Pulmonary artery endothelial cell (primary cell): ENCODE measurements around the gene MARCHF11. TPM values are rescaled to one million over a fixed set of nuclear protein-coding genes. Genes with fewer than 3 reads are reported as not detected.

Experiments used
- DNase-seq: peaks from one replicate; pipeline ENCODE4 v3.0.0-alpha.2; 2011; ENCODE audit warnings: low read depth, low spot score
- total RNA-seq: library from RNA; depleted of rRNA; stranded (reverse); fragments of >200 nt; gene quantifications from 2 replicates; pipeline ENCODE4 v1.2.3, GENCODE V29; 2014

MARCHF11 gene
- total RNA-seq, 1 donor from 2014 or later: not detected

DNA sequence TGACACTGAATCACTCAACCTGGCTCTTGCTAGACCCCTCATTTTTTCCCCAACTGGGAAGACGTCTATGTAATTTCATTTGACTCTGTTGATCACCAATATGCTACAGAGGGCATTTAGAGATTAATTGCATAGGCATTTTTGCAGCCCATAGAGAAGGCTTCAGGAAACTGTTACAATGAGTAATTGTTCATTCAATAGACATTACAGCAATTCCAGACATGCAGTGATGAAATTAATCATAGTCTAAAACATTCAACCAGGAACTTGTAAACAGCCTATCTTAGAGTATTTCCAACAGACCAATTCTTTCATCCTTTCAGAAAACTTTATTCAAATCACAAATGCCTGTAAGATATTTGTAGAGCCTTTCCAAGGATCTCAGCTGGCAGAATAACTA lies 122.3 kb downstream of the MARCHF11 start:
- DNase-seq: no peak

DNA sequence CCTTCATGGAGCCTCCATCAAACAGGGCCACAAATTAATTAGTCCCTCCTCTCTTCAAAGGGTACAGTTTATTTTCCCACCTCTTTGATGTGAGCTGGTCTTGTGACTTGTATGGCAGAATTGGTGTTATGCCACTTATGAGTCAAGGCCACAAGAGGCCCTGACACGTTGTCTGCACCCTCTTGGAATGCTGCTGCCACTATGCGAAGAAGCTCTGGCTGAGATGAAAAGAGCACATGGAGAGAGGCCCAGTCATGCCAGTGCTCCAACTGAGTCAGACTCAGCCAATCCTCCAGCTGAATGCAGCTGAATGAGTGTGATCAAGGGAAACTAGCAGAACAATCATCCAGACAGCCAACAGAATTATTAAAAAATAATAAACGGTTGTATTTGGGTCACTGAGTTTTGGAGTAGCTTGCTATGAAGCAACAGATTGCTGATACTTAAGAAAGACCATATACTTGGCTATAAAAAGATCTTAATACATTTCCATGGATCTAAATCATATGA lies 128.3 kb downstream of the MARCHF11 start:
- no peak for DNase-seq

DNA sequence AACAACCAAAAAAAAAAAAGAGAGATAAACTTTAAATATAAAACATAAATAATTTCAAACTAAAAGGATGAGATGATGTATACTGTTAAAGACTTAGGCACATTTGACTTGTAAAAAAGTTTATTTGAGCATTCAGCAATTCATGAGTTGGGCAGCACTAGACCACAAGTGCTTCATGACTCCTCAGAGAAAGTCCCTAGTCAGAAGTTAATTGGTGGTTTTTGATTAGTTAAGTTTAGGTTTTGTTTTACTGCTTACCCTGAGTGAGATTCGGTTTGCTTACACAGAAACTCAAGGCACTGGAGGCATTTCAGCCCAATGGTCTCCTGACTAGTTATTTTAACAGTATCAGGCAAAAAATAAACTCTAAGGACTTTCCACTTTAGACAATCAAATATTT lies 129.2 kb downstream of the MARCHF11 start:
- no peak for DNase-seq

DNA sequence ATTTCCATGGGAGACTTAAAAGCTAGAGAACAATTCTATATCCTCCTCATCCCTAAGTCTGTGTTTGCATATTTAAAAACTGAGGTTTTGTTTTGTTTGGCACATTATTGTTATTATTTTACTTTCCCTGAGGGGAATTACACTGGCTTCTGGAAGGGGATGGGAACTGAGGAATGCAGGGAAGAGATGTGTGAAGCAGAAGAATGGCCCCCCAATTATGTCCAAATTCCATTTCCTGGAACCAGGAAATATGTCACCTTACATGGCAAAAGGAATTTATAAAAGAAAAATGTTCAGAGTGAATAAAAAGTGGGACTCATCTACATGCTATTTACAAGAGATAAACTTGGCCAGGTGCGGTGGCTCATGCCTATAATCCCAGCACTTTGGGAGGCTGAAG lies 129.8 kb downstream of the MARCHF11 start:
- no peak for DNase-seq

DNA sequence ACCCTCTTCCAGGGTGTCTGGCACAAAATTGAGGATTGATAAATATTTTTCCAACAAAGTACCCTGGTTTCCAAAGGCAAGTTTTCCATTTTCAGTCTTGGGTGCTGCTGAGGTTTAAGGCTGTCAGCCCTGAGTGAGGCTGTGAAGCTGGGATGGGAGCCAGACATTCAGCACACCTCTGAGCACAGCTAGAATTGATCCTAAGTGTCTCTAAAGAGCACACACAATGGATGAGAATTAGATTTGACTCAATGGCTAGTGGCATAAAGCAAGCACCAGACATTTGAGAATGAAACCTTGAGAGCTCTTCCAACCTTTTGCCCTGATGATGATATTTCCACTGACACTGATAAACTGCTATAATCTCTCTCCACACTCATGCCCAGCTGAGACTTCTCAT lies 131.5 kb downstream of the MARCHF11 start:
- no peak for DNase-seq

DNA sequence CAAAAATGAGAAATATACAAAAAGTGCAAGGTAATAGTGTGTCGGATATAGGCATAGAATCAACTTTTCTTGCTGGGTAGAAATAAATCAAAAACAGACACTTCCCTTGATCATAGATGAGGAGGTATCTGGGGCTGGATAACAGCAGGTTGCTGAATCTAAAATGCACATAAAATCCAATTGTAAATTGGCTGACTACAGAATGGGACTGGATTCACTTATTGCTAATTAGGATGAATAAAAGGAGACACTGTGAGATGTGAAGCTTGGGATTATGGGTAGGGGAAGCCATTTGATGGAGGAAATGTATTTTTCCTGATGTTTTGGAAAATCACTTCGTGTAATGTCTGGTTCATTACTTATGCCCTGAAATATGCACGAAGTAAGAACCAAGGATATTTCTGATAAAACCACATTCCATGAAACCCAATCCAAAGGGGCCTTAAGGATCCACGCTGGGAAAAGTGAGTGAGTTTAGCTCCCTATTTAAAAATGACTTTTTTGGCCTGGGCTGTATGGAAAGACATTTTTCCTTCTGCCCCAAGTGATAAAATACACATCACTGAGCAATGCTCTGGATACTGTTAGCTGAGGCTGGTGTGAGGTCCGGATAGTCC lies 136.1 kb downstream of the MARCHF11 start:
- DNase-seq: no peak

DNA sequence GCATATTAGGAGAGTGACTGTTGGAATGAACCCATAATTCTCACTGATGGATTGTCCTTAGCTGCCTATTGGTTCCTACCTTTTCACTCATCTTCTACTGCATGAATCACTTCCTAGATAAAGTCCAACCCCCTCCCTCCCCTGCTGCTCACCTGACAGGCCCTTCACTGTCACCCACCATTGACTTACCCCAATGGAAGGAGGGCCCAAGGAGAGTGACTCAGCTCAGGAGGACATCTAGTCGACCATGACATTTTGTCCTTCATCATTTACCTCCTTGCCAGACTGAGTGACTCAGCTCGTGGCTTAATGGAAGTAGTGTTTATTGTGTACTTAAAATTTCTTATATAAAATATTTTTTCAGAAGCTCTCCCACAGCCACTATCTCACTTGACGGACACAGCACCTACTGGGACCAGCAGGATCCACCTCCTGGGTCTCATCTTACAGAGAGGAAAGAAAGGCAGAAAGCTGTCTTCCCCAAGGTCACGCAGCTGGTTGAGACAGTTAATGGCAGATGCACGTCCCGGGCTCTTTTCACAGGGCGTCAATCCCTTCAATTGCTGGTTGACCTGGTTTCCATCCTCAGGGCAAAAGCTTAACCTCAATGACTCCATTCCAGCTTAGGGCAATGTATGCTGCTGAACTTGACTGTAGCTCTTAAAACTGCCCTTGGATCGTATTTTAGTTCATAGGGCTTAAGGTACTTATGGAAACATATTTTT lies 142.3 kb downstream of the MARCHF11 start:
- DNase-seq: no peak

DNA sequence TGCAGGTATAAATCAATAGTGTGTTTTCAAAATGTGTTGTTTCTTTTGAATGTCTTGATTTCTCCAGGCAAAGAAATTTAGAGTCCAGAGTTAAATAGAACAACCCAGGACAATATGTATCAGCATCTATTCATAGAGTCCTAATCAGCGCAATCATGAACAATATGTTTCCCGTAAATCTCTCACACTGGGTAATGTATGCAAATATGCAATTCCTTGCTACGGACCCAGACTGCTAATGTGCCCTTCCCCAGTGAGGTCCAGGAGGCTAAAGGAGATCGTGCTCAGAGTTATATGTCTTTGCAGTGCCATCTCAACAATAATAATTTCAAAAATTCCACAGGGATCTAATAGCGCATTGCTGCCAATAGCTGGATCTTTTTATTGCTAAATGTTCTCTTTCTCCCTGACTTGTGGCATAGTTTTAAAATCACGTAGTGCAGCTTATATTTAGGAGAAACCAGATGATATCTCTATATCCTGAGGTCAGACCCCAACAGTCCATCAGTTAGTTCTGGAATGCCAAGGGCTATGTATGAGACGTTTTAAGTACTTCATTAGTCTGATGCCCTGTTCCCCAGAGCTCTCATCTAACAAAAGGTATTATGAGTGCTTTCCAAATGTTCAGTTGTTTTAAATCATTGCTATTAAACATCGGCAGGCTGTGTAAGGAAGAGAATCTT lies 145.1 kb downstream of the MARCHF11 start:
- DNase-seq: no peak

DNA sequence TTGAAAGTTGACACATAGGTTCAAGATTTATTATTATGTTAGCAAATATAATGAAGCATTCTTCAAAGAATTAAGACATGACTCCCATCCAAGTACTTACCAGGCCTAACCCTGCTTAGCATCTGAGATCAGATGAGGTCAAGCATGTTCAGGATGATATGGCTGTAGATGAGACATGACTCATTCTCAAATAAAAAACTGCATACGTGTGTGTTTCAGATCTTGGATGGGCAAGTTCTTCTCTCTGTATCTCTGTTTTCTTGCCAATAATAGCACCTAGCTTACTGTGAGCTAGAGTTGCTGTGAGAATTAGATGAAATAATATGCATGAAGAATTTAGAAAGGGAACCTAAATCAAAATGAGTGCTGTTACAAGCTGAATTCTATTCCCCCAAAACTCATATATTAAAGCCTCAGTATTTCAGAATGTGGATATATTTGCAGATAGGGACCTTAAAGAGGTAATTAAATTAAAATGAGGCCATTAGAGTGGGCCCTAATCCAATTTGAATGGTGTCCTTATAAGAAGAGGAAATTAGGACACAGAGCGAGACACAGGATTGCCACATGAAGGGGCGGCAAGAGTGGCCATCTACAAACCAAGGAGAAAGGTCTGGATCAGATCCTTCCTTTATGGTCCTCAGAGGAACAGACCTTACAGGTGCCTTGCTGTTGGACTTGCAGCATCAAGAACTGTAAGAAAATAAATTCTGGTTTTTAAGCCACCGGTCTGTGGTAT lies 146.2 kb downstream of the MARCHF11 start:
- DNase-seq: no peak

DNA sequence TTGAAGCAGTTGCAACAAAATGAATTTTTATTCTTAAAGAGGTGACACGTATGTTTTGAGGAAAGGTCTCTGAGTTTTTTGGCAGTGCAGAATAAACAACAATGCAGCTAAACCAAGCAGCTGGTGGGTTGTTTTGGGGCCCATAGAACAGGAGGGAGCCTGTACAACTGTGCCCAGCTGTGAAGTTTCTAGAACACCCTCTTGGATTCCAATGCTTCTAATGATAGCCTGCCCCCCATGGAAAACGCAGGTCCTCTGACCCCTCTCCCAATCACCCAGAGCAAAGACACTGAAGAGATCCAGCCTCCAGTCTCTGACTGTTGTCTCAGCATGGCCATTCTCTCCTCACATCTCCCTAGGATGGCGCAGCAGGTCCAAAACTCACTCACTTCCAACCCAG lies 150.9 kb downstream of the MARCHF11 start:
- no peak for DNase-seq

DNA sequence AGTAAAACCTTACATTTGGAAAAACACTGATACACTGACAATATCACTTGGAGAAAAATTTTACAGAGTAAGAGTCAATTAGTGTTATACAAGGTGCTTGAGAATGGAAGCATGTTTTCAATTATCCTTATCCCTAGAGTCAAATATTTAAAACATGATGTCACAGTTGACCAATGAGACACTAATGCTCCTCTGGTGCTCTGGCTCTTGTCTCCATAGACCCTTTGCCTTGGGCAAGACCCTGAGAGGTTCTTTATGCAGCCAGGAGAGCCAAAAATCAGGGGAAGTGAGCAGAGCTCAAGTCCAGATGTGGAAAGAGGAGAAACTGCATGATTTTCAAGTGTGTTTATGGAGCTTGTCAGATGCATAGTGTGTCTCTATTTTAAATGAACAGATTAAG lies 153.9 kb downstream of the MARCHF11 start:
- no peak for DNase-seq

DNA sequence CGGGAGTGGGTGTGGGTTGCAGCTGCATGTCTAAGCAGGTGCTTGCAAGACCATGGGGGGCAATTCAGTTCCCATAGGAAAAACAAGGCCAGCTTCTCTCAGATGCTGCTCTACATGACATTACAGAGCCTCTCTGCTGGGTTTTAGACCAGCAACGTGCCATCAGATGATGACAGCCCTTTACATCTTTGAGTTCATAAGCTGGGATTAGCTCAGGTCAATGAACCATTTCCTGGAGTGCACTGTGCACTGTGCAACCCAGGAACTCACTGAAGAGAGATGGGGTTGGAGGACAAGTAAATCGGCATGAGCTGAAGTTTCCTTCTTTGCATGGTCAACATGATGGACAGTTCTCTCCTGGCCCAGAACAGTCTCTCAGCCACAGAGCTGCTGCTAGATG lies 160.6 kb downstream of the MARCHF11 start:
- DNase-seq: no peak

DNA sequence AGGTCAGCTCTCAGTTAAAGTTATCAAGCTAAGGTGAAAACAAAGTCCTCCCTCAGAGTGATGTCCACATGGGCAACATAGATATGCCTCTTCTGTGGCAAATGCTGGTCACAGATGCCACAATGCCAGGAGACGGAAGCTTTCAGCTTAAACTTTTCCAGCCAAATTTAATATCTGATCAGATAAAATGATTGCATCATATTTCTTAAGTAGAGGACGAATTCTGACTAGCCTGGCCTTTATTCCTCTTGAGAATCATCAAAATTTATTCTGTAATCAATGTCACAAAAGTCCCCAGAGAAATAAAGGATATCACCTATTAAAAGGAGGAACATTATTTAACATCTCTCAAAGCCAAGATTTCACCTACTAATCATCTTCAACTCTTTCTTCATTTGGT lies 161.9 kb downstream of the MARCHF11 start:
- DNase-seq: no peak
